Caco-2 (cell line): ENCODE results near the gene TACC3. TPM values are rescaled to one million over a fixed set of nuclear protein-coding genes. Genes with fewer than 3 reads are reported as not detected.

Source experiments
- BruUV-seq: library from RNA; stranded (reverse); fragments of 400-500 nt; replicated peaks from 2 replicates; lab custom pipeline; 2021; lab: Mats Ljungman, UMichigan
- CTCF ChIA-PET: fragments of 300-600 bp; sonication (Branson Sonifier 250); formaldehyde crosslinking; loops from one replicate; lab custom pipeline; 2022; ENCODE audit warnings: antibody characterized with exemption; lab: Charles Lee
- POLR2A ChIA-PET: fragments of 300-600 bp; sonication (Branson Sonifier 250); formaldehyde crosslinking; loops from one replicate; lab custom pipeline; 2022; ENCODE audit warnings: antibody characterized with exemption; lab: Charles Lee
- DNase-seq, 2 experiments: peaks; one replicate each; pipeline versions ENCODE4 v3.0.0 to v3.0.0-alpha.2; 2020 to 2022
- H3K27me3 ChIP-seq: replicated peaks from 2 replicates; pipeline ENCODE4 v1.6.0; 2011; ENCODE audit warnings: low read length; ENCODE audit not compliant: control insufficient read depth, insufficient read depth
- H3K36me3 ChIP-seq: 2 replicates; pipeline ENCODE4 v1.5.1; 2011; ENCODE audit warnings: low read length; ENCODE audit not compliant: control insufficient read depth, insufficient read depth
- H3K4me1 ChIP-seq: fragments of 250-450 bp; sonication (Bioruptor Pico); 2 replicates; pipeline ENCODE4 v1.5.1; 2020; ENCODE audit warnings: mild to moderate bottlenecking
- H3K4me3 ChIP-seq: 2 replicates; pipeline ENCODE4 v1.5.1; 2011; ENCODE audit warnings: low read depth, mild to moderate bottlenecking, control low read depth, low read length
- H3K9me3 ChIP-seq: fragments of 250-450 bp; sonication (Bioruptor Pico); 2 replicates; pipeline ENCODE4 v1.5.1; 2020; ENCODE audit warnings: mild to moderate bottlenecking, moderate library complexity
- H3K27ac Mint-ChIP-seq: one replicate; pipeline ENCODE4 v1.8.0; 2022; ENCODE audit warnings: mixed read lengths; ENCODE audit not compliant: unreplicated experiment
- H3K27me3 Mint-ChIP-seq: one replicate; pipeline ENCODE4 v1.8.0; 2022; ENCODE audit warnings: mixed read lengths; ENCODE audit not compliant: insufficient read depth, unreplicated experiment
- H3K36me3 Mint-ChIP-seq: one replicate; pipeline ENCODE4 v1.8.0; 2022; ENCODE audit warnings: mild to moderate bottlenecking, mixed read lengths; ENCODE audit not compliant: insufficient read depth, unreplicated experiment
- H3K4me1 Mint-ChIP-seq: one replicate; pipeline ENCODE4 v1.8.0; 2022; ENCODE audit warnings: low read depth, mixed read lengths; ENCODE audit not compliant: unreplicated experiment
- H3K4me3 Mint-ChIP-seq: one replicate; pipeline ENCODE4 v1.8.0; 2022; ENCODE audit warnings: mild to moderate bottlenecking, moderate library complexity, mixed read lengths; ENCODE audit not compliant: unreplicated experiment
- H3K9me3 Mint-ChIP-seq: one replicate; pipeline ENCODE4 v1.8.0; 2022; ENCODE audit warnings: mixed read lengths; ENCODE audit not compliant: unreplicated experiment
- intact Hi-C: fragments of 100-400 bp; cut with micrococcal nuclease; formaldehyde crosslinking; loops from one replicate; pipeline ENCODE4 v1.10.0; 2022; ENCODE audit not compliant: unreplicated experiment
- total RNA-seq: library from RNA; stranded (reverse); gene quantifications from 2 replicates; pipeline ENCODE4 v1.2.3, GENCODE V29; 2022
- TF ChIP-seq, protein P1 (sequence below), 2 experiments: fragments of 200-600 bp in 1 of 2; IDR thresholded peaks; 1 replicate in 1 of 2; 2 replicates in 1 of 2; pipeline versions ENCODE4 v1.5.1 to v1.8.0; 2011 to 2022; ENCODE audit warnings: antibody characterized with exemption in 1 of 2, control low read depth in 1 of 2, inconsistent platforms in 1 of 2, low read depth in 1 of 2, low read length in 1 of 2, mild to moderate bottlenecking in 1 of 2, moderate library complexity in 1 of 2; ENCODE audit not compliant: insufficient read depth in 1 of 2, severe bottlenecking in 1 of 2, unreplicated experiment in 1 of 2

TACC3 gene
- total RNA-seq, 1 experiment from 2014 or later: 106 TPM

DNA sequence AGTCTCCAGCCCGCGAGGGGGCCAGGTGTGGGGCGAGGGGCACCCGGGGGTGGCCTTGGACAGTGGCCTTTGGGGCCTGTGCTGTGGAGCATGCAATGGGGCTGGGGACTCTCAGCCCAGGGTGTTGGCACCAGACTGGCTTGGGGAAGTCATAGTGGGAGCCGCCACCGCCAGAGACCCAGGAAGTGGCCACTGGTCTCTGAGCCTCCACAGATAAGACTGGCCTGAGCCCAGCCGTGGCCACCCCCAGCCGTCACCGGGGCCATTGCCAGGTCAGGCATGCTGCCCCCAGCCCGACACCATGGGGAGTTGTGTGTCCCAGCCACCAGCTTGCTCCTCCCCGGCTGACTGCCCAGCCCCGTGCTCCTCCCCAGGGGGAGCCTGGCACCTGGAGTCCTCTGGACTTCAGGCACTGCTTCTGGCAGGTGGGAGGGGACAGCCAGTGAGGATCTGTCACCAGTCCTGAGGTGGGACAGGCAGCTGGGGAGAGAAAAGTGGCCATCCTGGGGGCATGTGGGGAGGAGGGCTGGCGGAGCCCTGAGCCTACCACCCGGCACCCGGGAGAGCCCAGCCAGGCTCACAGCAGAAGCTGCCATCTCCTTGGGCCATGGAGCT, 32.5 kb downstream of the TACC3 start:
- Mint-ChIP-seq H3K4me3 (no peak overlapping the region), H3K27ac (no peak overlapping the region), H3K36me3 (no peaks in the 10 kb centered on the region), H3K4me1 (no peaks in the 10 kb centered on the region), H3K27me3 (no peaks in the 10 kb centered on the region), H3K9me3 (no peaks in the 10 kb centered on the region)
- intact Hi-C loops: no loop called here
- peaks cover 8% of the 10 kb centered on the region; the same call in 1 of the 2 replicates for H3K4me1 ChIP-seq
- CTCF ChIA-PET: interaction anchor here (0.8 kb wide), 1 partner anchor 14 kb away, joined by 3 read pairs; no protein-coding TSS in a partner anchor
- no TSS peak for BruUV-seq
- DNase-seq: no peak
- H3K4me3 ChIP-seq: no peak overlapping the region
- POLR2A ChIA-PET: interaction anchor here (0.5 kb wide), 1 partner anchor 81 kb away, joined by 3 read pairs; no protein-coding TSS in a partner anchor
- no peaks in the 10 kb centered on the region for H3K9me3 ChIP-seq
- no peaks in the 10 kb centered on the region for H3K27me3 ChIP-seq
- H3K36me3 ChIP-seq: no peaks in the 10 kb centered on the region
- TF ChIP-seq, protein P1, sequence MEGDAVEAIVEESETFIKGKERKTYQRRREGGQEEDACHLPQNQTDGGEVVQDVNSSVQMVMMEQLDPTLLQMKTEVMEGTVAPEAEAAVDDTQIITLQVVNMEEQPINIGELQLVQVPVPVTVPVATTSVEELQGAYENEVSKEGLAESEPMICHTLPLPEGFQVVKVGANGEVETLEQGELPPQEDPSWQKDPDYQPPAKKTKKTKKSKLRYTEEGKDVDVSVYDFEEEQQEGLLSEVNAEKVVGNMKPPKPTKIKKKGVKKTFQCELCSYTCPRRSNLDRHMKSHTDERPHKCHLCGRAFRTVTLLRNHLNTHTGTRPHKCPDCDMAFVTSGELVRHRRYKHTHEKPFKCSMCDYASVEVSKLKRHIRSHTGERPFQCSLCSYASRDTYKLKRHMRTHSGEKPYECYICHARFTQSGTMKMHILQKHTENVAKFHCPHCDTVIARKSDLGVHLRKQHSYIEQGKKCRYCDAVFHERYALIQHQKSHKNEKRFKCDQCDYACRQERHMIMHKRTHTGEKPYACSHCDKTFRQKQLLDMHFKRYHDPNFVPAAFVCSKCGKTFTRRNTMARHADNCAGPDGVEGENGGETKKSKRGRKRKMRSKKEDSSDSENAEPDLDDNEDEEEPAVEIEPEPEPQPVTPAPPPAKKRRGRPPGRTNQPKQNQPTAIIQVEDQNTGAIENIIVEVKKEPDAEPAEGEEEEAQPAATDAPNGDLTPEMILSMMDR (IDR thresholded peaks at IDR 0.05; ENCODE audit: insufficient read depth in 1 of 2, low read depth in 1 of 2, low read length in 1 of 2, severe bottlenecking in 1 of 2, unreplicated experiment in 1 of 2): no peak

DNA sequence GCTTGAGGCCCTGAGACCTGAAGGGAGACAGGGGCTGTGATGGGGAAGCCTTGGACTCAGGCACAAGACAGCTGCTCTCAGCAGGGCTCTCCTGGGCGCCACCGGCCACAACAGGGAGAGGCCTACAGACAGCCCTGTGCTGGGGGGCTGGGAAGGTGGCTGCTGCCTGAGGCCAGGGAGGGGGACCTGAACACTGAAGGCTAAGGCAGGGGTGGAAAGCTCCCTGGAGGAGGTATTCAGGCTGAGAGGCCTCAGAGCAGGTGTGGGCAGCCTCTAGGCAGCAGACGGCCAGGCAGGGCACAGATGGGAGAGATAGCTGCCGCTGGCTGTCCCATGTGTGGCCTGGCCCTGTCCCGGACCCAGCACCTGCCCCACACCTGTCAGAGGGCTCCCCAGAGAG, 33.0 kb downstream of the TACC3 start:
- Mint-ChIP-seq H3K9me3 (no peaks in the 10 kb centered on the region), H3K4me3 (no peak overlapping the region), H3K27ac (no peak overlapping the region), H3K27me3 (no peaks in the 10 kb centered on the region), H3K4me1 (no peaks in the 10 kb centered on the region), H3K36me3 (no peaks in the 10 kb centered on the region)
- no TSS peak for BruUV-seq
- H3K9me3 ChIP-seq: no peaks in the 10 kb centered on the region
- intact Hi-C loops: no loop called here
- TF ChIP-seq, protein P1 (IDR thresholded peaks at IDR 0.05; ENCODE audit: insufficient read depth in 1 of 2, low read depth in 1 of 2, low read length in 1 of 2, severe bottlenecking in 1 of 2, unreplicated experiment in 1 of 2): no peak
- peaks cover 9% of the 10 kb centered on the region; the same call in 1 of the 2 replicates for H3K4me1 ChIP-seq
- H3K27me3 ChIP-seq: no peaks in the 10 kb centered on the region
- peak in 1 of 2 experiments; percentile 56 for DNase-seq
- CTCF ChIA-PET: interaction anchor here (0.8 kb wide), 1 partner anchor 13 kb away, joined by 3 read pairs; no protein-coding TSS in a partner anchor
- no peak overlapping the region for H3K4me3 ChIP-seq
- no peaks in the 10 kb centered on the region for H3K36me3 ChIP-seq
- POLR2A ChIA-PET: interaction anchor here (0.5 kb wide), 1 partner anchor 81 kb away, joined by 3 read pairs; no protein-coding TSS in a partner anchor

DNA sequence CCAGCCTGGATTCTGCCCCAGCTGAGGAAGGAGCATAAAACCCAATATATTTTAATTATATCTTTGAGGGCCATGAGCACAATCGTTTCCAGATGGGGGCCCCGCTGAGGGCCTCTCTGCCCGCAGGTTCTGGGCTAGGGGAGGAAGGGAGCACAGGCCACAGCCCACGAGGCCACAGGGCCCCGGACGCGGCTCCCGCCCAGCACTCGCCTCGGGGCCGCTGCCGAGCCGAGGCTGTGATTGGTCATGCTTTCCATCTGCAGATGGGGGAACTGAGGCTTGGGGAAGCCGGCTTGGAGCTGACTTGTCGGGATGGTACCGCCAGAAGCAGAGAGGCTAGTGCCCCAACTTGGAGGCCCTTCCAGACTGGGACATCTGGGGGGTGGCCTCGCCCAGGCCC, 34.0 kb downstream of the TACC3 start:
- TF ChIP-seq, protein P1 (IDR thresholded peaks at IDR 0.05; ENCODE audit: insufficient read depth in 1 of 2, low read depth in 1 of 2, low read length in 1 of 2, severe bottlenecking in 1 of 2, unreplicated experiment in 1 of 2): no peak
- intact Hi-C loops: no loop called here
- no peak overlapping the region for H3K27ac Mint-ChIP-seq
- BruUV-seq: no TSS peak
- no peaks in the 10 kb centered on the region for H3K36me3 Mint-ChIP-seq
- no peaks in the 10 kb centered on the region for H3K27me3 Mint-ChIP-seq
- H3K36me3 ChIP-seq: no peaks in the 10 kb centered on the region
- POLR2A ChIA-PET: no interaction called here
- H3K4me1 ChIP-seq: peaks cover 17% of the 10 kb centered on the region; the same call in 1 of the 2 replicates
- CTCF ChIA-PET: no interaction called here
- H3K9me3 Mint-ChIP-seq: no peaks in the 10 kb centered on the region
- no peak overlapping the region for H3K4me3 ChIP-seq
- H3K9me3 ChIP-seq: no peaks in the 10 kb centered on the region
- H3K4me3 Mint-ChIP-seq: no peak overlapping the region
- H3K4me1 Mint-ChIP-seq: no peaks in the 10 kb centered on the region
- no peaks in the 10 kb centered on the region for H3K27me3 ChIP-seq
- no peak for DNase-seq
